ENCODE results near the gene ZNF512B. TPM values are rescaled to one million over a fixed set of nuclear protein-coding genes. Genes with fewer than 3 reads are reported as not detected.

The ZNF512B gene
- total and polyA plus RNA-seq, 2 experiments from 2014 or later, result 6.1 to 28.8 TPM

- Mint-ChIP-seq H3K9me3 (no peaks in the 10 kb centered on the region), H3K4me1 (peaks cover 34% of the 10 kb centered on the region), H3K4me3 (peak overlapping the region; percentile 83), H3K36me3 (ENCODE audit: low read depth) (peaks cover 22% of the 10 kb centered on the region), H3K27ac (peak overlapping the region; percentile 95), H3K27me3 (ENCODE audit: insufficient read depth, low read depth, poor library complexity) (peaks cover 16% of the 10 kb centered on the region)
- Histone ChIP-seq H3K27ac (ENCODE audit: low read depth) (peak overlapping the region; percentile 90), H3K4me1 (ENCODE audit: insufficient read depth) (peaks cover 18% of the 10 kb centered on the region), H3K9me2 (ENCODE audit: insufficient read depth) (no peaks in the 10 kb centered on the region), H3K79me2 (replicated peaks; ENCODE audit: insufficient read depth) (peaks cover 37% of the 10 kb centered on the region), H3K4me2 (peak overlapping the region; percentile 99), H3F3A (replicated peaks; ENCODE audit: low read depth) (0 out of 2 replicates have a peak, but pooled peaks cover 11% of the 10 kb centered on the region), H2AFZ (peak overlapping the region; percentile 25; the same call in 1 of the 2 replicates), H3K27me3 (ENCODE audit: insufficient read depth) (no peaks in the 10 kb centered on the region), H3K4me3 (peak overlapping the region; percentile 91), H3K36me3 (ENCODE audit: insufficient read depth) (no peaks in the 10 kb centered on the region), H4K20me1 (replicated peaks; ENCODE audit: insufficient read depth) (peaks cover 17% of the 10 kb centered on the region)
- DNase-seq (ENCODE audit: low spot score) (peak; percentile 83), ATAC-seq (peak; percentile 63)
- TF ChIP-seq POLR2AphosphoS5 (IDR thresholded peaks at IDR 0.05; ENCODE audit: low read depth) (peak; percentile 90), CTCF (conservative IDR thresholded peaks at IDR 0.05; ENCODE audit: low read depth in 2 of 2) (peak; percentile 12 to 21; a peak in 1 of 4 replicates), CREB1 (CRISPR knock-in tag; IDR thresholded peaks at IDR 0.05; ENCODE audit: low read depth) (0 out of 2 replicates have a peak, but pooled peaks have one; percentile 3), EZH2 (IDR thresholded peaks at IDR 0.05; ENCODE audit: low read depth, unreplicated experiment) (no peak), ETS1 (IDR thresholded peaks at IDR 0.05) (peak; percentile 24), EZH2phosphoT487 (IDR thresholded peaks at IDR 0.05; ENCODE audit: unreplicated experiment) (no peak), REST (IDR thresholded peaks at IDR 0.05; ENCODE audit: unreplicated experiment) (no peak)
These were observed 12.6 kb downstream of the ZNF512B start for GRCh38 chr20:63957004-63957689.

- no peak for DNase-seq (ENCODE audit: low spot score)
- Histone ChIP-seq H3F3A (replicated peaks; ENCODE audit: low read depth) (0 out of 2 replicates have a peak, but pooled peaks cover 11% of the 10 kb centered on the region), H3K4me1 (ENCODE audit: insufficient read depth) (peaks cover 18% of the 10 kb centered on the region), H3K9me2 (ENCODE audit: insufficient read depth) (no peaks in the 10 kb centered on the region), H3K36me3 (ENCODE audit: insufficient read depth) (no peaks in the 10 kb centered on the region), H3K4me2 (peak overlapping the region; percentile 99), H4K20me1 (replicated peaks; ENCODE audit: insufficient read depth) (peaks cover 17% of the 10 kb centered on the region), H3K4me3 (peak overlapping the region; percentile 91), H2AFZ (no peak overlapping the region), H3K27me3 (ENCODE audit: insufficient read depth) (no peaks in the 10 kb centered on the region), H3K79me2 (replicated peaks; ENCODE audit: insufficient read depth) (peaks cover 42% of the 10 kb centered on the region), H3K27ac (ENCODE audit: low read depth) (peak overlapping the region; percentile 90; the same call in 1 of the 2 replicates)
- Mint-ChIP-seq H3K4me1 (peaks cover 34% of the 10 kb centered on the region), H3K4me3 (peak overlapping the region; percentile 83), H3K9me3 (no peaks in the 10 kb centered on the region), H3K27ac (no peak overlapping the region; the same call in 1 of the 2 replicates), H3K36me3 (ENCODE audit: low read depth) (peaks cover 18% of the 10 kb centered on the region), H3K27me3 (ENCODE audit: insufficient read depth, low read depth, poor library complexity) (peaks cover 16% of the 10 kb centered on the region)
- no peak for ATAC-seq
- TF ChIP-seq STAT1 (IDR thresholded peaks at IDR 0.05; ENCODE audit: unreplicated experiment), result no peak
These were observed 13.1 kb downstream of the ZNF512B start for GRCh38 chr20:63956664-63957003.
